Measurements from ENCODE around the gene TRIM8. TPM values are rescaled to one million over a fixed set of nuclear protein-coding genes. Genes with fewer than 3 reads are reported as not detected.

TRIM8 gene
- total RNA-seq, 1 experiment from 2014 or later = 91.6 TPM

- ChIA-PET POLR2A (no interaction called here), CTCF (interaction anchor here (0.8 to 1.3 kb wide), 2 partner anchors 9 to 19 kb away, joined by 3 read pairs; no protein-coding TSS in a partner anchor), RAD21 (ENCODE audit: low non-redundant PET in 1 of 2, low total read pairs in 2 of 2, uncharacterized antibody in 2 of 2, unreplicated experiment in 2 of 2) (no interaction called here)
- peaks cover 0 to 3% of the 10 kb centered on the region in 2 experiments; a peak in 1 of 4 replicates for H3K36me3 ChIP-seq (ENCODE audit: control insufficient read depth in 1 of 2, insufficient read depth in 2 of 2, low read length in 2 of 2)
- intact Hi-C loops (cut with micrococcal nuclease) = no loop called here
- H2AFZ ChIP-seq (ENCODE audit: low read depth, low read length, poor library complexity, severe bottlenecking) = no peak overlapping the region
- H3K4me2 ChIP-seq (ENCODE audit: low read length) = peak overlapping the region; percentile 5; the same call in 1 of the 2 replicates
- TF ChIP-seq FOSL1 (IDR thresholded peaks at IDR 0.05; ENCODE audit: low read depth) = no peak
- no peak for TF ChIP-seq SP1 (IDR thresholded peaks at IDR 0.05; ENCODE audit: low read depth)
- no peak for TF ChIP-seq CEBPB (IDR thresholded peaks at IDR 0.05; ENCODE audit: low read depth)
- TF ChIP-seq ZBTB33 (IDR thresholded peaks at IDR 0.05; ENCODE audit: extremely low read depth, insufficient replicate concordance, low read length) = no peak
- no peak for TF ChIP-seq REST (IDR thresholded peaks at IDR 0.05; ENCODE audit: low read depth)
- no peaks in the 10 kb centered on the region for H3K27me3 ChIP-seq (ENCODE audit: insufficient read depth, low read length)
- H3K9me3 ChIP-seq (ENCODE audit: control insufficient read depth in 1 of 2, insufficient read depth in 1 of 2, low read depth in 1 of 2, low read length in 2 of 2) = no peaks in the 10 kb centered on the region
- no TSS peak for BruUV-seq (replicated peaks)
- H3K79me2 ChIP-seq (ENCODE audit: insufficient read depth, low read length) = no peaks in the 10 kb centered on the region
- no peak for ATAC-seq
- peaks cover 47 to 56% of the 10 kb centered on the region in 2 experiments for H3K4me1 ChIP-seq (ENCODE audit: control insufficient read depth in 1 of 2, insufficient read depth in 2 of 2, low read length in 2 of 2)
- no peaks in the 10 kb centered on the region for H3K9me2 ChIP-seq (ENCODE audit: insufficient read depth)
- no peaks in the 10 kb centered on the region for H4K20me1 ChIP-seq (ENCODE audit: insufficient read depth)
- no peak overlapping the region for H3K27ac ChIP-seq (ENCODE audit: low read depth, low read length)
- DNase-seq (ENCODE audit: low read depth, low spot score) = no peak
- no peak overlapping the region; the same call in 1 of the 2 replicates for H3K9ac ChIP-seq (ENCODE audit: low read length)
- H3K4me3 ChIP-seq (replicated peaks in 1 of 2; ENCODE audit: low read depth in 1 of 2, low read length in 2 of 2) = no peak overlapping the region
Measured at GRCh38 chr10:102602272-102603045, 41.8 kb upstream of the TRIM8 start.
